GM21528 (cell line): ENCODE measurements around the gene UTY.

Experiments
- ATAC-seq: cut with Tn5 transposase; IDR thresholded peaks from one replicate; pipeline ENCODE4 v1.9.1; 2021; ENCODE audit warnings: mild to moderate bottlenecking, moderate library complexity; ENCODE audit not compliant: unreplicated experiment, low FRiP score

Gene UTY

GRCh38 chrY:13416869-13417661 lies 62.8 kb downstream of the UTY start:
- peak; percentile 86 for ATAC-seq

GRCh38 chrY:13415556-13415955 lies 64.3 kb downstream of the UTY start:
- ATAC-seq: no peak

GRCh38 chrY:13398876-13399275 lies 81.0 kb downstream of the UTY start:
- ATAC-seq: no peak

- peak; percentile 82 for ATAC-seq
Measured at GRCh38 chrY:13381110-13381683, 98.6 kb downstream of the UTY start.

GRCh38 chrY:13370868-13371800 lies 108.7 kb downstream of the UTY start:
- ATAC-seq: no peak

GRCh38 chrY:13370245-13370644 lies 109.6 kb downstream of the UTY start:
- ATAC-seq: no peak

- ATAC-seq: no peak
Measured at GRCh38 chrY:13368513-13368845, 111.4 kb downstream of the UTY start.

- no peak for ATAC-seq
Measured at GRCh38 chrY:13363641-13364040, 116.2 kb downstream of the UTY start.

GRCh38 chrY:13362662-13363061 lies 117.2 kb downstream of the UTY start:
- no peak for ATAC-seq

GRCh38 chrY:13361656-13362636 lies 117.9 kb downstream of the UTY start:
- ATAC-seq: no peak

GRCh38 chrY:13351443-13351842 lies 128.4 kb downstream of the UTY start:
- ATAC-seq: no peak

GRCh38 chrY:13347106-13347505 lies 132.7 kb downstream of the UTY start:
- ATAC-seq: no peak

- ATAC-seq: no peak
Measured at GRCh38 chrY:13345549-13345948, 134.3 kb downstream of the UTY start.

GRCh38 chrY:13343307-13343946 lies 136.4 kb downstream of the UTY start:
- no peak for ATAC-seq

GRCh38 chrY:13339939-13340338 lies 139.9 kb downstream of the UTY start:
- no peak for ATAC-seq

GRCh38 chrY:13339381-13339780 lies 140.5 kb downstream of the UTY start:
- ATAC-seq: no peak

- ATAC-seq: no peak
Measured at GRCh38 chrY:13338711-13339110, 141.1 kb downstream of the UTY start.

- ATAC-seq: no peak
Measured at GRCh38 chrY:13337934-13338333, 141.9 kb downstream of the UTY start.

GRCh38 chrY:13333791-13334190 lies 146.0 kb downstream of the UTY start:
- no peak for ATAC-seq

- ATAC-seq: no peak
Measured at GRCh38 chrY:13330651-13331050, 149.2 kb downstream of the UTY start.
